Effector CD4-positive, alpha-beta T cell (primary cell): ENCODE results near the gene ANKRD49.

Source experiments
- DNase-seq: peaks from one replicate; pipeline ENCODE4 v3.0.0-alpha.2; 2020

Gene ANKRD49

DNA sequence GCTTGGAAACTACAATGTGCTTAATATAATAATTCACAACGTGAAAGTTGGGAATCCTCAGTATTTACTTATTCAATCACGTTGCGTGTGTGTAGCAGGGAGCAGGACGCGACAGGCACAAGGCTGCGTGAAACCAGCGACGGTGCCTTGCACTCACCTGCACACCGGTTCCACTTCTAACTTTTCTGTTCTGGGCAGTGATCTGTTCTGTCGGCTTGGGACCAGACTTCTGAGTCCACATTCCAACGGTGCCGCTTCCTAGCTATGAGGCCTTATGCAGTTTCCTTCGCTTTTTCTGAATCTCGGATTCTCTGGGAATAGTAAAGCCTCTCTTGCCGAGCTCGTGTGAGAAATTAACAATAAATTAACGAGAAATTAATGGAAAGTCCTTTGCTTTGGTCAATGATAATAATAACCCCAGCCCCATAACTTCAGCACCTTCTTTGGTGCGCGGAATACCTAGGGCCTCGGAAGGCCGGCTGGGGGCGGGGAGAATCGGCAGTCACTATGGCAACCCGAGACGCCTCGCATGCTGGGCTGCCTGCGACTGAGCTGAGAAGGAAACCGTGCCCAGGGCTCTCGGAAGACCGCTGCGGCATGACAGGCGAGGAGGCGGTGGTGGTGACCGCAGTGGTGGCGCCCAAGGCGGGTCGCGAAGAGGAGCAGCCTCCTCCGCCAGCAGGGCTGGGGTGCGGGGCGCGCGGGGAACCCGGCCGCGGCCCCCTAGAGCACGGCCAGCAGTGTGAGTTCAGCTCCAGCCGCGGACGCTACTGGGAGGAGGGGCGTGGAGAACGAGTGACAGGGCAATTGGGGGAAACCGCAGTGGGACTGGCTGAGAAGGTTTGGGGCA lies 18.4 kb downstream of the ANKRD49 start, which contains the start of gene C11orf97:
Gene C11orf97 (plus strand): TSS at position 530 of the 850 bp plus-strand sequence. CDS start 68 bp downstream, at position 598.
- no peak for DNase-seq

DNA sequence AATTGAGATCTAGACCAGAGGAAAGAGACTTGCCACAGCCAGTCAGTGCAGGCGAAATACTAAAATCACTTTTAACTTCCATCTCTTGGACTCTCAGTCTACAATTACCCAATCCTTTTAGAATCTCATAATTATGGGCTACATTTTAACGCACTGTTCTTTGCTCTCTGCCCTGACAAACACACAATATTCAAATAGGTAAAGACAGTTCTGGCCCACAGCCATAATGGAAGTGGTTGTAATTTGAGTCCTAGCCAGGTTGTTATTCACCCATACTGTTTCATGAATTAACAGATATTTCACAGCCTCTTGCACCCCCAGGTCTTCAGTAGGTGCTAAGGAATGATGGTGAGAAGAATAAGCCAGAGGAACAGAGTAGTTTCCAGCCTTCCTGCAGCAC lies 19.3 kb downstream of the ANKRD49 start:
- no peak for DNase-seq

DNA sequence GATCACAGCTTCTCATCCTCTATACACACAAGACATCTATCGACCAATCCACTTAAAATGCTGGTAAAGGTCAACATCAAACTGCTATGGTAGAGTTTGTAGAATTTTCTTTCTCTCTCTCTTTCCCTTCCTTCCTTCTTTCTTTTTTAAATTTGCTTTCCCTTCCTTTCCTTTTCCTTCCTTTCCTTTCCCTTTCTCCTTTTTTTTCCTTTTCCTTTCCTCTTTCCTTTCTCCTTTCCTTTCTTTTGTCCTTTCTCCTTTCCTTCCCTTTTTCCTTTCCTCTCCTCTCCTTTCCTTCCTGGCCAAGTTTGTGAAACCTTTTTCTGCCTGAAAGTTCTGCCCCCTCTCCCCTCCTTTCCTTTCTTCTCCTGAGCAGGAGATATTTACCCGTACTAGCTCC lies 21.6 kb downstream of the ANKRD49 start:
- DNase-seq, result no peak

DNA sequence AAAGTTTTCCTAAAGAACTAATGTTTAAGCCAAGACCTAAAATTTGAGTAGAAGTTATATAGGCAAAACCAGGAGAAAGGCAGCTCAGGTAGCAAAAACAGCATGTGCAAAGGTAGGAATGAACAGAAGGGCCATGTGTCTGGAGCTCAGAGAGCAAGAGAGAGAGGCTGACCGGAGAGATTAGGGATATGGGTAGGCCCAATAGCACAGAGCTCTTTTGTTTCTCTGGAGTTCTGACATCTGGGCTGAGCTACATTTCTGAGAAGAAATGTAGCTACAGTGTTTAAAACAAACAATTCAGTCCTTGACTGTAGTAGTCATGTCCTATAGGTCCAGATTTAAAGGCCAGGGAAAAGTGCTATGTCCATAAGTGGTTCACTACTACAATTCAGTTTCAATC lies 22.9 kb downstream of the ANKRD49 start:
- no peak for DNase-seq

DNA sequence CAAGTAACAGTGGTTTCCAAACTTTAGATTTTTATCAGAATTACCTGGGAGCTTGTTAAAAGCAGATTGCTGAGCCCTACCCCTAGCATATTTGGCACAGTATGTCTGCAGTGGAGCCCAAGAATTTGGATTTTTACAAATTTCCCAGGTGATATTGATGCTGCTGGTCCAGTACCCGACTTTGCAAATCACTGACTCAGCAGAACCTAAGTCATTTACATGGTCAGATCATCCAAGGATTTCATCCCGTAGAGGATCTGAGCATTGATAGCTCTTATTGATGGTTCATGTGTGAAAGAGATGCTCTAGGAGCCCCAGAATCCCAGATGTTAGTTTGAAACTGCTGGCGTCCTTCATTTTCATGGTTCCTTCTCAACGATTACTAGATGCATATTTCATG lies 24.5 kb downstream of the ANKRD49 start:
- no peak for DNase-seq

DNA sequence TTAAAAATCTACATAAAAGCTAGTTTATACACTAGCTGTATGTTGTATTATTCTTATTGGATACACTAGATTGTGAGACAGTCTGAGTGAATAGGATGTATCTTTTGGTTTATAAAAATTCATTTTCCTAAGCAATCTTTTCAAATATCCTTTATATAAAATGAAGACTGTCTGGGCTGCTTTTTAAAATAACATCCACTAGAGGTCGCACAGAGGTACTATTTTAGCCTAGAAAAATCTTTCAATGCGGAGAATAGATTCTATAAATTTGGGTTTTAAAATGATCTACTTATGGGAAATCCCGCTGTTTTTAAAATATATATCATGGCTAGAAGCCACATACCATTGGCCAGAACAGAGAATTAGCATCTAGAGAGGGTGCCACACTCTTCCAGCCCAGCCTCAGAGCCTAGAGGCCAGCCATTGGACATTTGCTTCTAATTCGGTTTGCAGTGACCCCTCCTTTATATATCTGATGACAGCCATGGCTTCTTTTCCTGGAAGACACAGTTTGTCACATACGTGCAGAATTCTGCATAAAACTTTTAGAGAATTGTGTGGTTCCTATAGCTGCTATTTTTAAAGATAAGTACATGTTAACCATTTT lies 25.8 kb downstream of the ANKRD49 start:
- DNase-seq, result no peak

DNA sequence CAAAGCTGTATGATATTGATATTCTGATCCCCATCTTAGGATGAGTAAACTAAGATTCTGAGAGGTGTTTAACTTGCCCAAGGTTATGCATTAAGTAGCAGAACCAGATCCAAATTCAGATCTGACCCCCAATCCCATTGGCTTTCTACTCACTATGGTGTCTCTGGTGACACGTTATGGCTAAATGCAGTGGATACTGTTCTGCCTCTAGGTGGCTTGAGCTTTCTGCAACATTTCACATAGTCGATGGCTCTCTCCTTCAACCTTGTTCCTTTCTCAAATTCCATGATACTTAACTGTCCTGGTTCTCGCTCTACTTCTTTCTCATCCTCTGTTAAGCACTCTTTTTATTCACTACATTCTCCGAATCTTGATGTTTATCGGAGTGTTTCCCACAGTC lies 27.9 kb downstream of the ANKRD49 start:
- DNase-seq, result no peak

DNA sequence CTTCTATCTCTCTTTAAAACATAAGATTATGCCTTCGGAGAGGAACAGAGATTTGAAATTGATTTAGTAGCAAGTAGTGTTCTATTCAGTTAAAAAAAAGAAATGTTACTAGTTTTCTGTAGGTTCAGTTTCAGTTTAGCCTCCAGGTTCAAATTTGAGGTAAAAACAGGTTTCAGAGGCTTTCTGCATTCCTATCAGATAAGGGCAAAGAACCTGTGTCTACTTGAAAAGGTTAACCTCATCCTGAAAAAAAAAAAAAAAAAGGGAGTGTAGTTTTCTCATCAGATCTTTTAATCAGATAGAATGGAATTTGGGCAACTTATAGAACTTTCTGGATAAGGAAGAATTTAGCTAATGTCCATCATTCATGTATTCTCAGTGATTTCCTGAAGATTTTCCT lies 30.6 kb downstream of the ANKRD49 start:
- DNase-seq, result no peak

DNA sequence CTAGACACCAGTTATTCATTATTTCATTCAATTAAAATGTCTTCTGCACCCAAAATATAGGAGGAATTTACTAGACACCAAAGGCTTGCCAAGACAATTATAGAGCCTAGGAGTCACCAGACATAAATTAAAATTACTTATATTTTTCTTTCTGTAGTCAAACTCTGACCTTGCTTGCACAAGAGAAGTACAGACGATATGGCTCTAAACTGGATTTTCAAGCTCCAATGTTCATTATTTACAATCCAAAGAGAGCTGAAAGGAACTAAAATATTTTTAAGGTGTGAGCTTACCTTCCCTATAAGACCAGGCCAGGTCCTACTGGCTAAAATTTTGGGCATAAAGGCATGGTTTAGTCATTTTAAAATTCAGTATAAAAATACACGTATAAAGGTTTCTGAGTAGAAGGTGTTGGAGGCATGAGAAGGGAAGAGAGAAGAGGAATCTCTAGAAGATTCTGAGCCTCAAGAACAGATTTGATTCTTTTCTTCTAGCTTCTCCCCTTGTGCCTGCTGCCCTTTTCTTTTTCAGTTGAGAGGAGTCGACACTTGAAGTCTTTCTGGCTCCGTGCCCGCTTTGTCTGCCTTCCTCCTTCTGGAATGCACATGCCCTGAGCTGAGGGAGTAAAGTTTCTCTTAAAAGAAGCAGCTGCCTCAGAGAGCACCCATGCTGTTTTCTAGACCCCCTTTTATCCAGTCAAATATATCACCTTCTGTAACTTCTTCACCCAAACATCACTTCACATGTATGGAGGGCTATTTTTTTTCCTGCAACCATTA lies 32.0 kb downstream of the ANKRD49 start:
- DNase-seq, result no peak

DNA sequence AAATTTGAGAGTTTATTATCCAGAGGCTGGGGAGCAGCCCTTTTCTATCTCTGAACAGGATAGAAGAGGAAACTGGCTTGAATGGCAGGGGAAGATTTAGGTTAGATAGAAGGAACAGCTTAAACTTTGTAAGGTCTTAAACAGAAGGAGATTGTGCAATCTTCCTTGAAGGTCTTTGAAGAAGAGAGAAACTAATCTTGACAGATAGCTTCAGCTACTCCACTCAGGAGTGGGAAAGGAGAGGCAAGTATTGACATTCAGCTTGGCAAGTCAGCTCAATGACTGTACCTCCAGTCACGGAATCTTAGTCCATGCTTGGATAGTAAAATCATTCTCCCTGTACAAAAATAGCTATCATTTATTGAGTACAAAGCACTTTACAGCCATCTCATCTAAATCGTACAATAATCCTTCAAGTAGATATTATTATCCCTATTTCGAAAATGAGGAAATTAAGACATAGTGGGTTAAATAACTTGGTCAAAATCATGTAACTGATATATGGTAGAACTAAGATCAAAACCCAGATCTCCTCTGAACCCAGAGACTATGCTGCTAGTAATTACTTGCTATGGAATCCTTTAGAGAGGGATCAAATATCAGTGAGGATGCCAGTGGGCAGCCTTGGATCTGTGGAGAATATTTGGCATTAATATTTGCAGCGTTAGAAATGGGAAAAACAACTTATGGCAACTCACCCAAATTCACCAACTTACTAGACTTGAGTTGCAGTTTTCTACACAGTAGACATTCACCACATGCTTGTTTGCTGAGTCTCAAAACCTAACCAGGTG lies 33.1 kb downstream of the ANKRD49 start:
- DNase-seq, result no peak

DNA sequence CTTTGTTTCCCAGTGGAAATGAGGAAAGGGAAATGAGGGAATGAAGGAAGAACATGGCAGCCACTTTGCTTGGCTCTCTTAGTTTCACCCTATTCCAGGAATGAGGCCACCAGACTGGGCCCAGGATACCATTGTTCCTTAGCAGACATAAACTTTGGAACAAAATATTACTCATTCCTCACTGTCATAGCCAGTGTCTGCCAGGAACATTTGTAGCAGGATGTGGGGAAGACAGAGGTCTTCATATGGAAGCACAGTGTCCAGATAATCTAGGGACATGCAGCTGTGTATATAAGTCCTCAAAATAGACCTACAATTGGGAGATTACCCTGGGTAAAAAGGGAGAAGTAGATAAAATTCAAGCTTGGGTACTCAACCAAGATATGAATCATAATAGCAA lies 34.8 kb downstream of the ANKRD49 start:
- no peak for DNase-seq

DNA sequence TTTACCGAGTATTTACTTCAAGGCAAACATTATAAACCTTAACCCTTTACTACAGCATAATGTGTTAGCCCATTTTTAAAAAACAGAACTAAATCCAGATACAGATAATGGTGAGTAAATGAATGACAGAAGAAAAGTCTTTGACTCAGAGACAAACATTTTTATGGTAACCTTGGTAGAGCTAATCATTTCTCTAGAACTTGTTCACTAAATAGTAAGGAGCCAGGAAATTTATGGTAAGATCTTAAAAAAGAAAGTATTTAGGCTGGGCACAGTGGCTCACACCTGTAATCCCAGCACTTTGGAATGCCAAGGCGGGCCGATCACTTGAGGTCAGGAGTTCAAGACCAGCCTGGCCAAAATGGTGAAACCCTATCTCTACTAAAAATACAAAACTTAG lies 38.4 kb downstream of the ANKRD49 start:
- DNase-seq, result no peak

DNA sequence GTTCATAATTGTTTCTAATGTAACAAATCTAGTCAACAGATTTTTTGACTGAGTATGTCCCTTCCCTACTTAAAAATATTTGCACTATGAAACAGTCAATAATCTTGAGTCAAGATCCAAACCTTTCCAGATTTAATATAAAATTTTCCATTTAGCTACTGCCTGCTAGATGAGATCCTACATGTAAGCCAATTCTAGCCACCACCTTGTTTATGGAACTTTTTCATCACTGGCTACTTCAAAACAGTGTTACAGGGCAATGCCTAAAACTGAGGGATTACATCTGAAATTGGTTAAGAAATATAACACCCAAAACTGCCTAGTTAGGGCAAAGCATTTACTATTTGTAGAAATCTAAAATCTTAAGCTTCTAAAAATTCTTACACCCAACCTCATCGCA lies 39.4 kb downstream of the ANKRD49 start:
- no peak for DNase-seq

DNA sequence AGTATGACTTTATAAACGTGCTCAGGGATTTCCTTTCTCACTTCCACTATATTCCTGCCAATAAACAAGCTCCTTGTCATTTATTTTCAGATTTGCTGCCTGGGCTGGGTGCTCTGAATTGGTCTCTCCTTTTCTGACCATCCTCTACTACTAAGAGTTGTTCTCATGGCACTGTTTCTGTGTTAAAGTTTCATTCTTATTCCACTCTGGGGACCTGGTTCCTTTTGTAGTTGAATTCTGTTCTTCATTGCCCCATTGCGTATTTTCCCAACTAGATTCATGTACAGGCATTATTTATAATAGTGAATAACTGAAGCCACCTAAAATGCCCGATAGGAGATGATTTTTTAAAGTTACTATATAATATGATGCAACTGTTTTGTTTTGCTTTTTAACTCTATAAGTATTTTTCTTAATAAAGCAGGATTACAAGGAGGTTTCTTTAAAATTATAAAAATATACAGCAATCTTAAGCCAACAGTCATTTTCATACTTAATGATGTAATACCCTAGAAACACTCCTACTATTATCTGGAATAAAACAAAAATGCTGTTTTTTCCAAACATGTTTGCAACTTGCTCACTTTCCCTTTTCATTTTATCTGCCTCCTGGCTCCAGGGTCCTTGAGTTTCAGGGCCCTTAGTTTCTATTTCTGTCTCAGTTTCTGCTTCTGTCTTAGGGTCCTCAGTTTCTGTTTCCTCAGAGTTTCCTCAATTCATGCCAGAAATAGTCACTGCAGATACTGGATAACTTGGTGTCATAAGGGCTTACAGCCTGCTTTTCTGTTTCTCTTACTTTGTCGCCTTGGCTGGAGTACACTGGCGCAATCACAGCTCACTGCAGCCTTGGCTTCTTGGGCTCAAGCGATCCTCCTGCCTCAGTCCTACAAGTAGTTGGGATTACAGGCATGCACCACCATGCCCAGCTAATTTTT lies 40.2 kb downstream of the ANKRD49 start:
- no peak for DNase-seq

DNA sequence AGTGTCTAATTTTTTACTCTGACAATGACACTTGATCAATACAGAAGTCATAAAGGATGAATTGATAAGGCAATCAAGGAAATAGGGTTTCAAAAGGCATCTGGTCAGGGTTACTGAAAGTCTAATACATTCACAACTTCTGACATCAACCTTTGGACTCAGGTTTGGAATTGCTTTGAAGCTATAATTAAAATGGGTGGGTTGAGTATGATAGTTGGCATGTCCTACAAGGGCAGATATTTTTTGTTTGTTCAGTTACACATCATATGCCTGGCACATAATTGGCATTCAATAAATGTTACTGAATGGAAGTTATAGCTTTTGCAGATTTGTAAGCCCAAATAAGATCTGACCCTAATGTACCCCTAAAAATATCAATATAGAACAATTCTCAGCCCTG lies 42.6 kb downstream of the ANKRD49 start:
- no peak for DNase-seq

DNA sequence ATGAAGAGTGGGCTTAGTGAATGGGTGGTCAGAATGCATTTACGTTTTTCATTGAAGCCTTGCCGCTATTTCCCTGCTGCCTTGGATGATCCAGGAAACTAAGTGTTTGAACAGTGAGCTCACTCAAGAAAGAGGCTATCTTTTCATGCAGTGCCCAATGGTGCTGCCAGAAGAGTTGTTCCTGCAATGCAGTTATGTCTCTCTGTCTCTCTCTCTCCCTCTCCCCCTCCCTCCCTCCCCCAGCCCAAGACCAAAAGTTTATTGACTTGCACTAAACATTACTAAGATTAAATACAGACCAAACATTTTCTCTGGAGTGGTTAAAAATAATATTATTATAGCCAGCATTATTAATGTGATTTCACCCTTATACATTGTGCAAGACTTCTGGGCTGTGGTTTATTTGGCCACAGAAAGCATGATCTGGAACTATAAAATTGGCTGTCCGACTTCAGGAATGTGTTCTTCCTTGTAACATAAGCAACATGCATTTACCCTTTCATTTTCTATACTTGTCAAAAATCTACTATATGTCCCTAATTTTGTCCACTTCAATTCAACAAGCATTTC lies 43.3 kb downstream of the ANKRD49 start:
- DNase-seq, result no peak

DNA sequence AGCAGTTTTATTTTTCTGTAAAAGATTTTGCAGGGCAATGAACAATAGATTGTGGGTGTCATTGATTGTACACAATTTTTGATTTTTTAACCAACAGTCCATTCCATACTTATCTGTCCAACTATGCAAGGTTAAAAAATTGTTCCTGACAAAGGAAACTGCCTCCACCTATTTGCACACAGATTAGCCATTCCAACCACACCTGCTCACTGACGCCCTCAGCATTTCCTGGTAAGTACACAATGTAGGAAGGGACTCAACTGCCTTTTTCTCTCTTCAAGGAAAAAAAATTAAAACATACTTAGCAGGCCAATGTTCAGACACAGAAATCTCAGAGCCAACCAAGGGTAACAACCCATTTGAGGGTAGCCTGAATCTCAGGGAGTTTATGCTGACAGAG lies 45.6 kb downstream of the ANKRD49 start:
- DNase-seq, result no peak

DNA sequence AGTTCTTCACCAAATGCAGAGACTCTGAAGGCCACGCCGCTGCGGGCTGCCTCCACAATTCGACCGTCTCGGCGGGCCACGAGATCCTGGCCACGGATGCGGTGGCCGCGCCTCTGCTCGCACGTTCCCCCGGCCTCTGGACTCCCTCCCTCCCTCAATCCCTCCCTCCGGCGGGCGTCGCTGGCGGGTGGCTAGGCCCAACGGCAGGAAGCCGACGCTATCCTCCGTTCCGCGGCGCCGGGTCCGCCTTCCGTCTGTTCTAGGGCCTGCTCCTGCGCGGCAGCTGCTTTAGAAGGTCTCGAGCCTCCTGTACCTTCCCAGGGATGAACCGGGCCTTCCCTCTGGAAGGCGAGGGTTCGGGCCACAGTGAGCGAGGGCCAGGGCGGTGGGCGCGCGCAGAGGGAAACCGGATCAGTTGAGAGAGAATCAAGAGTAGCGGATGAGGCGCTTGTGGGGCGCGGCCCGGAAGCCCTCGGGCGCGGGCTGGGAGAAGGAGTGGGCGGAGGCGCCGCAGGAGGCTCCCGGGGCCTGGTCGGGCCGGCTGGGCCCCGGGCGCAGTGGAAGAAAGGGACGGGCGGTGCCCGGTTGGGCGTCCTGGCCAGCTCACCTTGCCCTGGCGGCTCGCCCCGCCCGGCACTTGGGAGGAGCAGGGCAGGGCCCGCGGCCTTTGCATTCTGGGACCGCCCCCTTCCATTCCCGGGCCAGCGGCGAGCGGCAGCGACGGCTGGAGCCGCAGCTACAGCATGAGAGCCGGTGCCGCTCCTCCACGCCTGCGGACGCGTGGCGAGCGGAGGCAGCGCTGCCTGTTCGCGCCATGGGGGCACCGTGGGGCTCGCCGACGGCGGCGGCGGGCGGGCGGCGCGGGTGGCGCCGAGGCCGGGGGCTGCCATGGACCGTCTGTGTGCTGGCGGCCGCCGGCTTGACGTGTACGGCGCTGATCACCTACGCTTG lies 50.2 kb downstream of the ANKRD49 start, which contains the start of gene FUT4:
Gene FUT4 (plus strand): TSS at position 227 of the 951 bp plus-strand sequence. CDS start 213 bp downstream, at position 440.
- DNase-seq, result peak; percentile 48

DNA sequence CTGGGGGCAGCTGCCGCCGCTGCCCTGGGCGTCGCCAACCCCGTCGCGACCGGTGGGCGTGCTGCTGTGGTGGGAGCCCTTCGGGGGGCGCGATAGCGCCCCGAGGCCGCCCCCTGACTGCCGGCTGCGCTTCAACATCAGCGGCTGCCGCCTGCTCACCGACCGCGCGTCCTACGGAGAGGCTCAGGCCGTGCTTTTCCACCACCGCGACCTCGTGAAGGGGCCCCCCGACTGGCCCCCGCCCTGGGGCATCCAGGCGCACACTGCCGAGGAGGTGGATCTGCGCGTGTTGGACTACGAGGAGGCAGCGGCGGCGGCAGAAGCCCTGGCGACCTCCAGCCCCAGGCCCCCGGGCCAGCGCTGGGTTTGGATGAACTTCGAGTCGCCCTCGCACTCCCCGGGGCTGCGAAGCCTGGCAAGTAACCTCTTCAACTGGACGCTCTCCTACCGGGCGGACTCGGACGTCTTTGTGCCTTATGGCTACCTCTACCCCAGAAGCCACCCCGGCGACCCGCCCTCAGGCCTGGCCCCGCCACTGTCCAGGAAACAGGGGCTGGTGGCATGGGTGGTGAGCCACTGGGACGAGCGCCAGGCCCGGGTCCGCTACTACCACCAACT lies 51.0 kb downstream of the ANKRD49 start:
- DNase-seq, result no peak
